Muscle of leg (tissue), 11 donors: ENCODE results near the gene CCDC110. TPM values are rescaled to one million over a fixed set of nuclear protein-coding genes. Genes with fewer than 3 reads are reported as not detected.

Experiments used
- DNase-seq: peaks from one replicate; pipeline ENCODE4 v3.0.0; 2013
- H3K27ac ChIP-seq: one replicate; pipeline ENCODE4 v1.5.1; 2013; ENCODE audit warnings: mild to moderate bottlenecking, low read length, control low read depth
- H3K27me3 ChIP-seq: one replicate; pipeline ENCODE4 v1.6.1; 2013; ENCODE audit warnings: low read length; ENCODE audit not compliant: control insufficient read depth, insufficient read depth
- H3K36me3 ChIP-seq: one replicate; pipeline ENCODE4 v1.6.1; 2013; ENCODE audit warnings: low read length; ENCODE audit not compliant: control insufficient read depth, insufficient read depth
- H3K4me1 ChIP-seq: one replicate; pipeline ENCODE4 v1.6.1; 2013; ENCODE audit warnings: low read length; ENCODE audit not compliant: control insufficient read depth, insufficient read depth
- H3K4me3 ChIP-seq: one replicate; pipeline ENCODE4 v1.5.1; 2013; ENCODE audit warnings: low read length, control low read depth
- H3K9me3 ChIP-seq: replicated peaks from 2 replicates; pipeline ENCODE4 v1.6.1; 2013; ENCODE audit warnings: low read depth, low read length; ENCODE audit not compliant: control insufficient read depth
- WGBS: methylation state at CpG from one replicate; pipeline ENCODE4 v1.1.5; 2013; ENCODE audit warnings: missing lambda C conversion rate; ENCODE audit not compliant: insufficient coverage; 5-methylcytosine and 5-hydroxymethylcytosine counted together
- polyA plus RNA-seq, 8 donors: library from polyadenylated mRNA; unstranded; fragments of 120-200 nt; gene quantifications; one replicate each; pipeline versions ENCODE4 v1.2.1 to v1.2.3, GENCODE V29; 2013; ENCODE audit warnings: inconsistent platforms in 1 of 8, low replicate concordance in 1 of 8; ENCODE audit not compliant: insufficient read length in 8 of 8, insufficient read depth in 1 of 8
- total RNA-seq: library from RNA; stranded (reverse); fragments of 120-200 nt; gene quantifications from one replicate; pipeline ENCODE4 v1.2.4, GENCODE V29; 2013

The CCDC110 gene
- total and polyA plus RNA-seq, 9 donors: 0.84 to 1.7 (median 1.1) TPM

GRCh38 chr4:185463541-185463940, 8.0 kb downstream of the CCDC110 start:
- H3K36me3 ChIP-seq: no peaks in the 10 kb centered on the region
- H3K9me3 ChIP-seq: no peaks in the 10 kb centered on the region
- H3K27ac ChIP-seq: no peak overlapping the region
- H3K4me1 ChIP-seq: no peaks in the 10 kb centered on the region
- DNase-seq: no peak
- no peaks in the 10 kb centered on the region for H3K27me3 ChIP-seq
- WGBS: 90% methylated on average over 2 of the region's 6 CpGs
- no peak overlapping the region for H3K4me3 ChIP-seq

- Histone ChIP-seq H3K27ac (no peak overlapping the region), H3K4me3 (no peak overlapping the region), H3K9me3 (no peaks in the 10 kb centered on the region), H3K27me3 (no peaks in the 10 kb centered on the region), H3K36me3 (no peaks in the 10 kb centered on the region), H3K4me1 (peaks cover 4% of the 10 kb centered on the region)
- DNase-seq: no peak
- WGBS: 96% methylated on average over 5 of the region's 8 CpGs
Measured at GRCh38 chr4:185461565-185461964, 10.0 kb downstream of the CCDC110 start.

GRCh38 chr4:185457136-185457535, 14.4 kb downstream of the CCDC110 start:
- no peaks in the 10 kb centered on the region for H3K36me3 ChIP-seq
- H3K27me3 ChIP-seq: no peaks in the 10 kb centered on the region
- H3K4me3 ChIP-seq: no peak overlapping the region
- no peak overlapping the region for H3K27ac ChIP-seq
- H3K9me3 ChIP-seq: no peaks in the 10 kb centered on the region
- 9% methylated on average over 2 of the region's 3 CpGs for WGBS
- H3K4me1 ChIP-seq: peaks cover 4% of the 10 kb centered on the region
- DNase-seq: no peak

GRCh38 chr4:185456131-185456530, 15.4 kb downstream of the CCDC110 start:
- Histone ChIP-seq H3K27me3 (no peaks in the 10 kb centered on the region), H3K4me3 (no peak overlapping the region), H3K36me3 (no peaks in the 10 kb centered on the region), H3K27ac (no peak overlapping the region), H3K9me3 (no peaks in the 10 kb centered on the region), H3K4me1 (peaks cover 4% of the 10 kb centered on the region)
- no CpG with 5 or more reads among the region's 2 CpGs for WGBS
- no peak for DNase-seq

GRCh38 chr4:185445209-185445608, 26.3 kb downstream of the CCDC110 start:
- no CpG with 5 or more reads among the region's 2 CpGs for WGBS
- no peaks in the 10 kb centered on the region for H3K36me3 ChIP-seq
- H3K27ac ChIP-seq: no peak overlapping the region
- no peaks in the 10 kb centered on the region for H3K9me3 ChIP-seq
- no peaks in the 10 kb centered on the region for H3K4me1 ChIP-seq
- DNase-seq: no peak
- H3K4me3 ChIP-seq: no peak overlapping the region
- no peaks in the 10 kb centered on the region for H3K27me3 ChIP-seq

- Histone ChIP-seq H3K27ac (no peak overlapping the region), H3K27me3 (no peaks in the 10 kb centered on the region), H3K9me3 (no peaks in the 10 kb centered on the region), H3K4me3 (no peak overlapping the region), H3K4me1 (no peaks in the 10 kb centered on the region), H3K36me3 (no peaks in the 10 kb centered on the region)
- DNase-seq: no peak
- no CpG with 5 or more reads among the region's 2 CpGs for WGBS
Measured at GRCh38 chr4:185441479-185441878, 30.1 kb downstream of the CCDC110 start.

- H3K4me1 ChIP-seq: no peaks in the 10 kb centered on the region
- no peaks in the 10 kb centered on the region for H3K27me3 ChIP-seq
- no peak for DNase-seq
- H3K4me3 ChIP-seq: no peak overlapping the region
- H3K36me3 ChIP-seq: no peaks in the 10 kb centered on the region
- no peaks in the 10 kb centered on the region for H3K9me3 ChIP-seq
- no peak overlapping the region for H3K27ac ChIP-seq
Measured at GRCh38 chr4:185437809-185438208, 33.7 kb downstream of the CCDC110 start.

GRCh38 chr4:185435466-185435865, 36.1 kb downstream of the CCDC110 start:
- H3K4me3 ChIP-seq: no peak overlapping the region
- H3K36me3 ChIP-seq: no peaks in the 10 kb centered on the region
- no peak overlapping the region for H3K27ac ChIP-seq
- H3K9me3 ChIP-seq: no peaks in the 10 kb centered on the region
- no peaks in the 10 kb centered on the region for H3K4me1 ChIP-seq
- no peaks in the 10 kb centered on the region for H3K27me3 ChIP-seq
- DNase-seq: no peak

- H3K36me3 ChIP-seq: no peaks in the 10 kb centered on the region
- H3K4me1 ChIP-seq: peaks cover 10% of the 10 kb centered on the region
- H3K27me3 ChIP-seq: no peaks in the 10 kb centered on the region
- no peaks in the 10 kb centered on the region for H3K9me3 ChIP-seq
- no CpG with 5 or more reads among the region's 5 CpGs for whole genome bisulfite sequencing
- DNase-seq: no peak
- H3K27ac ChIP-seq: no peak overlapping the region
- no peak overlapping the region for H3K4me3 ChIP-seq
Measured at GRCh38 chr4:185429660-185430059, 41.9 kb downstream of the CCDC110 start.

- Histone ChIP-seq H3K36me3 (peaks cover under 1% of the 10 kb centered on the region), H3K27ac (no peak overlapping the region), H3K9me3 (no peaks in the 10 kb centered on the region), H3K4me3 (no peak overlapping the region), H3K4me1 (peaks cover 15% of the 10 kb centered on the region), H3K27me3 (no peaks in the 10 kb centered on the region)
- no peak for DNase-seq
- WGBS: 91% methylated on average over 15 of the region's 22 CpGs
Measured at GRCh38 chr4:185426960-185427688, 44.4 kb downstream of the CCDC110 start.
